DND-41 (cell line): ENCODE data around the gene SMIM28.

Source experiments
- ATAC-seq: fragments of 200-7000 bp; cut with Tn5 transposase; 3 replicates; pipeline ENCODE4 v1.9.1; 2021; ENCODE audit warnings: low read depth; ENCODE audit not compliant: insufficient read depth
- DNase-seq: peaks from one replicate; pipeline ENCODE4 v3.0.0-alpha.2; 2020
- H2AFZ ChIP-seq: 2 replicates; pipeline ENCODE4 v1.6.0; 2012; ENCODE audit warnings: low read depth, low read length
- H3K27ac ChIP-seq: 2 replicates; pipeline ENCODE4 v1.5.1; 2012; ENCODE audit warnings: low read length, inconsistent platforms
- H3K27me3 ChIP-seq: fragments of 200-600 bp; sonication (generic); 2 replicates; pipeline ENCODE4 v1.6.0; 2012; ENCODE audit warnings: low read length, mild to moderate bottlenecking, inconsistent platforms; ENCODE audit not compliant: insufficient read depth, poor library complexity
- H3K36me3 ChIP-seq: 2 replicates; pipeline ENCODE4 v1.5.1; 2012; ENCODE audit warnings: low read length, inconsistent platforms; ENCODE audit not compliant: insufficient read depth
- H3K4me1 ChIP-seq: 2 replicates; pipeline ENCODE4 v1.5.1; 2012; ENCODE audit warnings: mild to moderate bottlenecking, low read length; ENCODE audit not compliant: insufficient read depth
- H3K4me2 ChIP-seq: 2 replicates; pipeline ENCODE4 v1.6.0; 2012; ENCODE audit warnings: mild to moderate bottlenecking, moderate library complexity, low read length, inconsistent platforms; ENCODE audit not compliant: insufficient read depth
- H3K4me3 ChIP-seq, 2 experiments: fragments of 200-600 bp in 1 of 2; shearing (Covaris generic) in 1 of 2; 2 replicates each; pipeline ENCODE4 v1.5.1; 2012 to 2016; ENCODE audit warnings: inconsistent platforms in 2 of 2, low read length in 2 of 2, mild to moderate bottlenecking in 2 of 2, low read depth in 1 of 2, moderate library complexity in 1 of 2
- H3K79me2 ChIP-seq: 2 replicates; pipeline ENCODE4 v1.6.0; 2012; ENCODE audit warnings: low read length, inconsistent platforms; ENCODE audit not compliant: insufficient read depth
- H3K9ac ChIP-seq: 2 replicates; pipeline ENCODE4 v1.6.0; 2012; ENCODE audit warnings: low read depth, mild to moderate bottlenecking, inconsistent platforms, low read length, moderate library complexity
- H3K9me3 ChIP-seq: 2 replicates; pipeline ENCODE4 v1.5.1; 2012; ENCODE audit warnings: low read length, moderate library complexity, mild to moderate bottlenecking, inconsistent platforms; ENCODE audit not compliant: insufficient read depth, severe bottlenecking
- H4K20me1 ChIP-seq: 2 replicates; pipeline ENCODE4 v1.6.0; 2012; ENCODE audit warnings: low read length; ENCODE audit not compliant: insufficient read depth
- CTCF ChIP-seq: IDR thresholded peaks from 2 replicates; pipeline ENCODE4 v1.5.1; 2012; ENCODE audit warnings: borderline replicate concordance, low read length, moderate library complexity, mild to moderate bottlenecking; ENCODE audit not compliant: poor library complexity, severe bottlenecking; ENCODE audit errors: extremely low read depth
- EZH2 ChIP-seq: IDR thresholded peaks from 3 replicates; pipeline ENCODE4 v1.6.1; 2012; ENCODE audit warnings: borderline replicate concordance, low read depth, mild to moderate bottlenecking, moderate library complexity, low read length, inconsistent platforms; ENCODE audit not compliant: severe bottlenecking

The SMIM28 gene

GRCh38 chr6:138431256-138432062, 53.8 kb downstream of the SMIM28 start:
- no peak for DNase-seq
- no peak overlapping the region for H3K27ac ChIP-seq
- H3K79me2 ChIP-seq, result no peaks in the 10 kb centered on the region
- no peaks in the 10 kb centered on the region for H3K36me3 ChIP-seq
- ATAC-seq, result no peak
- no peaks in the 10 kb centered on the region for H3K9me3 ChIP-seq
- no peak overlapping the region for H3K4me2 ChIP-seq
- no peak overlapping the region for H3K9ac ChIP-seq
- peaks cover 4% of the 10 kb centered on the region for H3K27me3 ChIP-seq
- no peak overlapping the region for H2AFZ ChIP-seq
- H3K4me1 ChIP-seq, result no peaks in the 10 kb centered on the region
- H4K20me1 ChIP-seq, result no peaks in the 10 kb centered on the region
- TF ChIP-seq EZH2 (no peak), CTCF (no peak)
- H3K4me3 ChIP-seq, result no peak overlapping the region

GRCh38 chr6:138432063-138432356, 54.3 kb downstream of the SMIM28 start:
- H3K9ac ChIP-seq, result no peak overlapping the region
- H3K4me2 ChIP-seq, result no peak overlapping the region
- ATAC-seq (no peak), DNase-seq (no peak)
- H3K79me2 ChIP-seq, result no peaks in the 10 kb centered on the region
- no peaks in the 10 kb centered on the region for H4K20me1 ChIP-seq
- H3K4me3 ChIP-seq, result no peak overlapping the region
- H2AFZ ChIP-seq, result no peak overlapping the region
- no peaks in the 10 kb centered on the region for H3K36me3 ChIP-seq
- H3K27ac ChIP-seq, result no peak overlapping the region
- no peaks in the 10 kb centered on the region for H3K9me3 ChIP-seq
- H3K4me1 ChIP-seq, result no peaks in the 10 kb centered on the region
- peaks cover 4% of the 10 kb centered on the region for H3K27me3 ChIP-seq
- TF ChIP-seq EZH2 (no peak), CTCF (no peak)
